Keratinocyte (primary cell): ENCODE results near the gene LHX5.
"Not testable (repeated sequence)": the region's sequence is repeated elsewhere in the genome, so short reads cannot be mapped to it uniquely, and the experiment has no call there.

Experiments used
- CTCF ChIP-seq, 3 experiments: IDR thresholded peaks in 1 of 3; conservative IDR thresholded peaks in 1 of 3; optimal IDR thresholded peaks in 1 of 3; 2 replicates in 2 of 3; 3 replicates in 1 of 3; pipeline versions ENCODE3 to v1.5.1; 2011; ENCODE audit warnings: low read length in 3 of 3, mild to moderate bottlenecking in 3 of 3, moderate library complexity in 2 of 3, control low read depth in 1 of 3, inconsistent platforms in 1 of 3; ENCODE audit not compliant: insufficient read depth in 2 of 3; ENCODE audit errors: extremely low read depth in 1 of 3
- EZH2 ChIP-seq: IDR thresholded peaks from one replicate; pipeline ENCODE4 v1.6.1; 2012; ENCODE audit warnings: inconsistent platforms, mild to moderate bottlenecking, low read length, moderate library complexity

- not testable (repeated sequence) for TF ChIP-seq EZH2; CTCF (optimal IDR thresholded peaks at IDR 0.05 in 1 of 3, IDR thresholded peaks at IDR 0.05 in 1 of 3, conservative IDR thresholded peaks at IDR 0.05 in 1 of 3; ENCODE audit: extremely low read depth in 1 of 3, insufficient read depth in 2 of 3, low read length in 3 of 3)
Observed at GRCh38 chr12:113495941-113496340, 24.3 kb upstream of the LHX5 start.
